Ramos (cell line): ENCODE results near the gene TMEFF2.

Experiments used
- in situ Hi-C: fragments of 300-500 bp; cut with MboI; formaldehyde crosslinking; loops from one replicate; pipeline ENCODE4 v1.14.3; 2022; ENCODE audit warnings: low sequenced_read_pairs; ENCODE audit not compliant: unreplicated experiment

TMEFF2 gene

DNA sequence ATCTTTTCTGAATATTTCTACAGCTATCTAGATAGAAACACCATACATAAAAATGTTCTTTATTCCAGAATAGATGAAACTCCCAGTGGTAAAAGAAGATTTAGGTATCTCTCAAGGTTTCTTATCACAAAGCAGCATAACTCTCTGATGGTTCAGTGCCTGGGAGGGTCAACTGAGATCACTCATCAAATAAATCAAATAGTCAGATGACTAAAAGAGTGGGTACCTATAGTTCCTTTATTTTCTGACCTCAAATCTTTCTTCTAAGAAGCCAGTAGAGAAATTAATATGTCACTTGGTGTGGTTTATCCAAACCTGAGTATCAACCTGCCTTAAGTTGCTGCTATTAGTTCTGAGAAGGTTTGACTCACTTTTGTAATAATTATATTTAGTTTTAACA, 120.9 kb downstream of the TMEFF2 start:
- in situ Hi-C loops, result no loop called here

DNA sequence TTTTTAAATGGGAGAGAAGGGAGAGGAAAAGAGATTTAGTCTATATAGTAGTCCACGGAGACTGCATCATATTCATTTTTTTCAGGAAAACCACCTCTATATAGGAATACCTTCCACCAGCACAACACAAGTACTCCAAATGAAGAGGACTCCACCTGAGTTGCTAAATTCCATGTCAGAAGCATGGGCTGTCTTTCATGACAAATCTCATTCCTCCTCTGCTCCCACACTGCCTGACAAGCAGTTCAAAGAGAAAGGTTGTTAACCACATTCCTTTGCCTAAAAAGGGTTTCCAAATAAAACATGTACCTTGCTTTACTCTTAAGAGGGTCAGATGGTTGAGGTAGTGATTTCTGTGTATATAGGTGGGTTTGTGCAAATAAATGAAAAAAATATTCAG, 122.0 kb downstream of the TMEFF2 start:
- in situ Hi-C loops, result no loop called here

DNA sequence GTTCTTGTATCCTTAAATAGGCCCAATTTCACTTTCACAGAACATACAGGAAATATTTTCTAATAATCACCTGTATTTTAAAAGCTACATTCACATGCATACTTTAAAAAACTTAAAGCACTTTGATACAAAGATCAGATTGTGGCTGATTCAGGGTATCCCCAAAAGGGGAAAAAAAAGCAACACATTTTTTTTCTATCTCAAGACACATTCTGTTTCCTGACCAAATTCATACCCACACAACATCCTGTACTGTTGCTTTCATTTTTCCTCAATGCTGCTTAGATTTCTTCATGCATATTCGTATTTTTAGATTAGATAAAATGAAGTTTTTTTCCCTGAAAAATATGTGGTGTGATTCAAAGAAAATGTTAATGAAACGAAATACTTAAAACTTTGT, 122.5 kb downstream of the TMEFF2 start:
- in situ Hi-C loops, result no loop called here

DNA sequence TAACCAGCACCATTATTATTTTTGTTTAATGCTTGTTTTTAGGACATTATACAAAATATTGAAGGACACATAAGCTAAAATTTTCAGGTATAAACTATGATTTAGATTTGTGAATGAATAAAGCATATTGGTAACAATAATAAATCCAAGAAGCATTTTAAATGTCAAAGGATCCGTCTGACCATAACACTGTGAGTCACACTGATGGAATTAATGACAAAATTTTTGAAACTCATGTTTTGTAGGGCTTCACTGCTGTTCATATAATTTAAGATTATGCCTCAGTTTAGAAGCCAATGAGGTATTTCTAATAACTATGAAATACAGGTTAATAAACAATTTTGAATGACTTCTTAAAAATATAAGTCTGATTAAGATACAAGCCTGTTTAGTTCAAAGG, 124.6 kb downstream of the TMEFF2 start:
- in situ Hi-C loops, result no loop called here

DNA sequence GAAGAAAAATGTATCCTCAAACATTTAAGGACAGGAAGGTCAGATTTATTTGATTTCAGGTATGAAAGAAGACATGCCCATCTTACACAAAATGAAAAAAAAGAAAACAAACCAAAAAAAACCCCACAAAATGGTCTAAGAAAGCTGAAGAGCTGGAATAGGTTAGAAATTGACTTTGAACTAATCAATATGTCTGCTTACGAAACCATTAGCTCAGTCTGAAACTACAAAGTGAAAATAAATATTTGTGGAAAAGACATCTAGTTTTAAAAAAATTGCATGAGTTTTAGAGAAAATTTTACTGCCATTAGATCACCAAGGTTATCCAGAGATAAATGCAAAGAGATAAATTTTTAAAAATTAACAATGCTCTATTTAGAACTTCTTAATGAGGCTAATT, 125.3 kb downstream of the TMEFF2 start:
- in situ Hi-C loops, result no loop called here

DNA sequence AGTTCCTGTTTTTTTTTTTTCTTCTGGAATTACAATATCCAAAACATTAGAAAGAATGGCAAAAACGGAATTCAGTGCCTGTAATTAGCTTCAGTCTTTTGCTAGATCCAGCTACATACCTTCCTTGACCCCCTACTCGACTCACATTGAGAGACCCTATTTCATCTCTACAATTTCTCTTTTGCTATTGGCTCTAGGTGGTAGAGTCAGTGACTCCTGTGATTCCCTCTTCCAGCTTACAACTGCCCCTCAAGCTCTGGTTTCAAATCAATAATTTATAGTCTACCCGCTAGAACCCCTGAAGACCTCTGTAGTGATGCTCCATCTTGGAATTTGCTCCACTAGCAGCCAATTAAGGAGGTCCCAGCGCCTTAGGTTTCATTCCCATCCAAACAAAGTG, 125.8 kb downstream of the TMEFF2 start:
- in situ Hi-C loops, result no loop called here

DNA sequence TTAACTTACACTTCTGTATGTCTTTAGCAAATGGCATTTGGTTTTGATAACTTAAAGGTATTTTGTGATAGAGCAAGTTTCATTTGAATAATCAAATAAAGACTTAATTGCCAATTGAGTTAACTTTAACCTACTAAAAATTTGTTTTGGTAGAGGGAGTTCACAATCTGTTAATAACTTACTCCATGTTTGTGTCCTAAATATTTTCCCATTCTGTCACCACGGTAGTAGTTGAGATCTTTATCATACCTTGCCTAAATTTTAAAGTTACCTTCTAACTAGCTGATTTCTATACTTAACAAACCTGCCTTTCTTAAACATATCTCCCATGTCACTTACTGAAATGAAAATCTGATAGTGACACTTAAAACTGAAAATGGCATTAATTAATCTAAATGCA, 127.1 kb downstream of the TMEFF2 start:
- in situ Hi-C loops, result no loop called here

DNA sequence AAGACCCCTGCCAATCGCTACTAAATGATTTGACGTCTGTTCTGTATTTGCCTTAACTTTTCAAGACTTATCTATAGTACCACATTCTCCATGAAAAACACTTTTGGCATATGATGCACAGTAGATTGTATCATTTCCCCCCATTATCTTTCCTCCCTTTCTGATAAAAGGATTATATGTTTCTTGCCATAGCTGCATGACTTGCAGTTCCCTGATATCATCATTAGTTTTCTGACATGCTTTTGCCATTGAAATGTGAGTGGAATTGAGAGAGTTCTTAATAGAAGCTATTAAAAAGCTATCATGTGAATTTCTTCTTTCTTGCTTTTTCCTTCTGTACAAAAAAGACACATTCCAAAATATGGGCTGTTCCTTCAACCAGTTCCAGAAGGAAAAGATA, 130.3 kb downstream of the TMEFF2 start:
- in situ Hi-C loops, result no loop called here

DNA sequence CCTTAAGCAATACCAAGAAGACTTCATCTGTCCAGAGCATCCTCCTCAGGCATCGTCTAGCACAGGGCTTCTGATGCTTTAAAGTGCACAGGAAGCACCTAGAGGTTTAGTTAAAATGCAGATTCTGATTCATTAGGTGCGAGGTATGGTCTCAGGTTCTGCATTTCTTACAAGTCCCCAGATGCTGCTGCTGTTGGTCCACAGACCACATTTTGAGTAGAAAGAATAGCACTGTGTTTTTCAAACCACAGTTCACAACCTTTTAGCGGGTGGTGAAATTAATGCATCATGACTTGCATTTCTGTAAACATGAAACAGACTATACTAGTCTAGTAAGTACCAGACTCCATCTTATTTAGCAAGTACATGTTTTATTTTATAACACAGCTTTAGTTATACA, 134.6 kb downstream of the TMEFF2 start:
- in situ Hi-C loops, result no loop called here

DNA sequence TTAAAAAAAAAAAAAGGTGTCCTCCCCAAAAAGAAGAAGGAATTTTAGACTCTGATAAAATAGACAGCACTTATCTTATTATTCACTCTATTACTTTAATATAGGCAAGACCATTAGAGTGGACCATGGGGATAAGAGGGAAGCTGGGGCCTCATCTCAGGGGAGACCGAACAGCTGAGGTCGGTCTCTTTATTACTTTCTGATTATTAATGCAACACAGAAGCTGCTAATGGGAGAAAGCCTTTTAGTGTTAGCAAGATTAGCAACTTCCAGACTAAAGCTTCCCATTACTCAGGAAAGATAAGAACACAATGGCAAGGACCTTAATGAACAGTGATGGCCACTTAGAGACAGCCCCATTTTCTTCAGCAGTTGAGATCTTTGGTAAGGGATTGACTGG, 135.5 kb downstream of the TMEFF2 start:
- in situ Hi-C loops, result no loop called here

DNA sequence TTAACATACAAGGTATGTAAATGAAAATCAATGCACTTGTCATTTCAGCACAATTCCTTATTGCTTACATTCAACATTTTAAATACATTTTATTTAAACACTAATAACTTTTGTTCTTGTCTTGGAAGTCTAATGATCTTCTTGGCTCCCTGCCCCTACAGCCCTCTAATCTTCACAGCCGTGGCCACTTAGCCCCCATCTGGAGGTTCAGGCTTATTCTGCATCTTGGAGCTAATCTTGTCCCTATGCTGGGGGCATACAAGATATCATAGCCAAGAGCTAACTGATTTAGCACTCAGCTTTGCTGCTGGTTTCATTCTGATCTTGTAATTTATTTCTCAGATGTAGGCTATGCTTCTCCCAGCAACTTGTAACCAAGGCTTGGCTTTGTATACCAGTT, 140.8 kb downstream of the TMEFF2 start:
- in situ Hi-C loops, result no loop called here

DNA sequence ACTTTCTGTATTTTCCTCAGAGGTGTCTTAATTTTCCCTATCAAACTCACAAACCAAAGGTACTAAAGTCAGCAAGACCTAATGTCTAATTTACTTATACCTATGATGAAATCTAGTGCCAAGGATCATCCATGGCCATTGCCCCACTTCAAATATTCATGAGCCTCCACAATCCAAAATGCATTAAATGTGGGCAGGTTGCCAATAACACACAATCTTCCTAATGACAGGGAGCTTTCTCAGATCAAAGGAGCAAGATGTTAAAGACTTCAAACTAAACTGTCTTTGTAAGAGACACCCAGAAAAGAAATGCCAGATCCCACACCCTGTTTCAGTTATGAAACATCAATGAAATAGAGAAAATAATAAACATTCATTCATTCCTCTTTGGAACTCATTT, 143.2 kb downstream of the TMEFF2 start:
- in situ Hi-C loops, result no loop called here

DNA sequence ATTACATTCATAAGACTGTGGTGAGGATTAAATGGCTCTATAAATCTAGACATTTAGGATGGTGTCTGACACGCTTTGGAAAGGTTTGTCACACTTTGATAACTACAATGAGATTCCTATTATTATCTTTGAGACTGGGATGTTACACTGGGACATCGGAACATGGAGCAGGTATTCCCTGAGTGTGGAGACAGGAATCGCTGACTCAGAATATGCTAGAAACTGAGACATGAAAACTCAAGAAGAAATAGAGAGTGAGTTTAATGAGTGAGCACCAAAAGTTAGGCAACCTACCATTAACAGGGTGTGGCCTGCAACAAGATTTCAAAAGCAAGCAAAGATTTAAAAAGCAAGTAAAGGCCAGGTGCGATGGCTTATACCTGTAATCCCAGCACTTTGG, 145.4 kb downstream of the TMEFF2 start:
- in situ Hi-C loops, result no loop called here

DNA sequence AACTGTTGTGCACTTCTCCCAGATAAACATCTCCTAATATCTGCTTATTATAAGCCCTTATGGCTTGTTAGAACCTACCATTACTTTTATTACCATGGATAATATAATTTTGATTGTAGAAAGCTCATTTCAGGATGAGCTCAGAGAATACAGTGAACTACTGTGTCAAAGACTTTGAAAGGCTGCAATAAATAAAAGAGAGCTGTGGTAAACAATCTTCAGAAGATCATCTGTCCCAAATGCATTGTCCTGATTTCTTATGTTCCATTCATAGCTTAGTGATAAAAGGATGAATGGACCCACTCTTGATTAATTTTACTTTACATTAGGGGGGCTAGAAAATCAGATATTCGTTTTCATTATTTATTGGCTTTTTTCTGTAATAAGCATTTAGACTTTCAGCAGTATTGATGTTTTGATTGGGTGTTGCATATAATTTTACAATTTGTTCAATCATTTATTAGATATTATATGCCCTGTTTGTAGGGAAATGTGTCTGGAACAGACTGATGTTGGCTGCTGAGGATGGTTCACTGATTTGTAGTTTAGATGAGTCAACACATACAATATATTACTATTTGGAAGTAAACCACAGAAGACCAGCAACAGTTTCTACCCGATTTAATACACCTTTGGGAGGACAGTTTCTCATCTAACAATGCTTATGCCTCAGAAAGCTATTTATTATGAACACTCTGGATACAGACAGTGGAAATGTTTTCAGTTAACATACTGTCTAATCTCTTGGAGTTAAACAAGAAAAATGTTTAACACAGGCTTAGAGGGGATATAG, 147.2 kb downstream of the TMEFF2 start:
- in situ Hi-C loops, result no loop called here

DNA sequence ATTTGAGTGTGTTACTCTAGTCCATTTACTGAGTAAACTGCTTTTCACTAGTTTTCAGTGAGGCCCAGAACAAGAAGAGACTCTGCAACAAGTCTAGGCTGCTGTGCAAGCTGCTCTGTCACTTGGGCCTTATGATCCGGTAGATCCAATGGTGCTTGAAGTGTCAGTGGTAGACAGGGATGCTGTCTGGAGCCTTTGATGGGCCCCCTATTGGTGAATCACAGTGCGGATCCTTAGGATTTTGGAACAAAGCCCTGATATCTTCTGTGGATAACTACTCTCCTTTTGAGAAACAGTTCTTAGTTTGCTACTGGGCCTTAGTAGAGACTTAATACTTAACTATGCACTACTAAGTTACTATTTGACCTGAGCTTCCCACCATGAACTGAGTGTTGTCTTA, 150.2 kb downstream of the TMEFF2 start:
- in situ Hi-C loops, result no loop called here

DNA sequence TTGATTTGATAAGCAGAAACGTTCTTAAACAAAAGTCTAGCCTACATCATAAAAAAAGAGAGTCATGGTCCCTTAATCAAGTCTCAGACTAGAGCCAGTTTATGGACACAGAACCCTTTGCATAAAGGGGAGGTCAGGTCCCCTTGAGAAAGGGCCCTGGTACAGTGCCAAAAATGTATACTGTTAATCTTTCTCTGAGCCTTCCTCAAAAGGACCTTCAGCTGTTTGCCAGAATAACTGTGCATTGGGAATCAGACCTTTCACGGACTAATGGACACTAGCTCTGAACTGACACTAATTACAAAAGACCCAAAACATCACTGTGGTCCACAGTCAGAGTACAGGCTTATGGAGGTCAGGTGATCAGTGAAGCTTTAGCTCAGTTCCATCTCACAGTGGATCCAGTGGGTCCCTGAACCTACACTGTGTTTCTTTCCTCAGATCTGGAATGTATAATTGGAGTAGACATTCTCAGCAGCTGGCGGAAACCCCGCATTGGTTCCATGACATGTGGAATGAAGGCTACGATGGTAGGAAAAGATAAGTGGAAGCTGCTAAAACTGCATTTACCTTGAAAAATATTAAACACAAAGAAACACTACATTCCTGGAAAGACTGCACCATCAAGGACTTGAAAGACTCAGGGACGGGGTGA, 151.4 kb downstream of the TMEFF2 start:
- in situ Hi-C loops, result no loop called here

DNA sequence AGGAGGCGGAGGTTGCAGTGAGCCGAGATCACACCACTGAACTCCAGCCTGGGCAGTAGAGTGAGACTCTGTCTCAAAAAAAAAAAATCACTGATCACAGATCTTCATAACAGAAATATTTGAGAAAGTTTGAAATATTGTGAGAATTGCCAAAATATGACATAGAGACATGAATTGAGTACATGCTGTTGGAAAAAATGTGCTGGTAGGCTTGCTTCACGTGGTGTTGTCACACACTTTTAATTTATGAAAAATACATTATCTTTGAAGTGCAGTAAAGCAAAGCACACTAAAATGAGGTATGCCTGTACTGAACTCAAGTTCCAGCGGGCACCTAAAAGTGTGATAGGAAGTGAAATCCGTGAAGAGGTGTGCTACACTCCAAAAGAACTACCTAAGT, 152.6 kb downstream of the TMEFF2 start:
- in situ Hi-C loops, result no loop called here

DNA sequence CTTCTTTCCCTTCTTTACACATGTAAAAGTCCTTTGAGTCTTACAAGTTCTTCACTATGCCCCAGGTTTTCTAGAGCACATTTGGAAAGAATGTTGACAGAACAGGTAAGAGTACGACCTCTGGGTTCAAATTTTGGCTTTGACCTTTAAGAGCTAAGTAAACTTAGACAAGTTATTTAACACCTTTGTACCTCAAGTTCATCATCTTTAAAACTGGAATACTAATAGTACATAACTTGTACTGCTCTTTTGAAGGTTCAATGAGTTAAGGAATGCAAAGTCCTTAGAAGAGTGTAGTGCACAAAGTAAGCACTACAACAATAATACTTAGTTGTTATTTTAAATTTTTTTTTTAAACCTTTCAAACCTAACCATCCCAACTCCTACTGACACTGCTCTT, 156.6 kb downstream of the TMEFF2 start:
- in situ Hi-C loops, result no loop called here

DNA sequence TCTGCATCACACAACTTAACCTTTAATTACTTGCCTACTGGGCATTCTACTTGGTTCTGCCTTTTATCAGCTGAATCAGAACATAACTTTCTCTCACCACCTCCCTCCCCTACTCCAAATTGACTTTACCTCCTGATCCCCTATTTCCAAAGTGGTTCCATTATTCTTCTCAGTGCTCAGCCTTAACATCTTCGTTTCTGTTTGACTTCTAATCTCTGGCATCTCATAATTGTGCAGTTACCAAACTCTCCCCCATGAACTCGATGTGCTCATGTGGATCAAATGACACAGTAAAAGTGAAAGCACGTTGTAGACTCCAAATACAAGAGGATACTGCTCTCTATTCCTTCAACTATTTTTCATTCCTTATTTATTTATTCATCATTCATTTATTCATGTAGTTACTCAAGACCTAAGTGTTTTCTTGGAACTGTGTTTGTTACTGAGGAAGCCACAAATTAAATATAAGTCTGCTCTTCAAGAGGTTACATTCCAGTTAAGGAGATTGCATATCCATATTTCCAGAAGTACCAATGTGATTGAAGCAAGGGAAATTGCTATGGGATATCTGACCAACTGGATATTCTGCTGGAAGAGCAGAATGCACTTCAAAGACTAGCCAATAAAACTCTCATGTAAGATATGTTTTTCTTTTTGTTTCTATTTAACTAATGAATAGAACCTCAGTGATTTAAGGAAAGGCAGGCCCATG, 158.8 kb downstream of the TMEFF2 start:
- in situ Hi-C loops, result no loop called here

DNA sequence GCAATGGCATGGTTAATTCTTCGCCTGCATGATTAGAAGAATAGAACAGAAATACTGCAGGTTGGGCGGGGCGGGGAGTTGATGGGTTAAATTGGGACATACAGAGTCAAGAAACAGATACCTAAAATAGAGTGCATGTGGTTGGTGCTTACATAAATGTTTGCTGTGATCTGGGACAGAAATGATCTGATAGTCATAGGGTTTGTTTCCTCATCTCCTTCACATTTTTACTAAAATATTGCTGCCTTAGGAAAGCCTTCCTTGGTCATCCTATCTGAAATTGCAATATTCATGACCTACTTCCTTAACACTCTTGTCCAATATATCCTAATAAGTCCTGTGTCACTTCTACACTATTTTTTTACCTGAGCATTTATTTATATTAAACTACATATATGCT, 163.9 kb downstream of the TMEFF2 start:
- in situ Hi-C loops, result no loop called here

DNA sequence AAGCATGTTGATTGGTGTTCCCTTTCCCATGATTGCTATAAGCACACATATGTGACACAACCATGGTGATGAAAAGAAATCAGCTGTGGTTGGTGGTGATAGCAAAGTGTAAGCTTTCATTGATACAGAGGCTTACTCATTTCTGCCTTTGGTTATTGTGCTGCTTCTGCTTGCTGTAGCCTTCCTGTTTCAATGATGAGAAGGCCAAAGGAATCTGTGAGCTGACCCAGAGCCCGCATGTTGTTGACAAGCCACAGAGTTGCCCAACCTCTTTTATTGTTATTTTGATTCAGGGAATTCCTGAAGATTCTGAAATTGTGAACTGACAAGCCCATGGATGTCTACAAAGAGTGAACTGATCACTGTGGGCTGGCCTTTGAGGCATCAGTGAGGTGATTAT, 164.4 kb downstream of the TMEFF2 start:
- in situ Hi-C loops, result no loop called here

DNA sequence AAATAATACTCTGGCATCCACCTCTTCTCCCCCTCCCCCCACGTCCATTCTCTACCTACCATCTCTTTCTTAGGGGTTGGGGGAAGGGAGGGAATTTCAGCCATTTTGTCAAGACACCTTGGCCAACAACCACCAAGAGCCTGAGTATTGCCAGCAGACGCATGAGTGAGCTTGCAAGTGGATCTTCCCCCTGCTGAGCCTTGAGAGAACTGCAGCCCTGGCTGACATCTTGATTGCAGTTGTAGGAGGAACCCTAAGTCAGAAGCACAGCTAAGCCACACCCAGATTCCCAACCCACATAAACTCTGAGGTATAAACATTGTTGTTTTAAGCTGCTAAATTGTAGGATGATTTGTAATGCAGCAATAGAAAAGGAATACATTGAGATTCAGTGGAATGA, 165.6 kb downstream of the TMEFF2 start:
- in situ Hi-C loops, result no loop called here
